Gastroesophageal sphincter (tissue), 3 donors: ENCODE data around the gene GTPBP10.

Experiments
- EP300 ChIP-seq: sonication (generic); formaldehyde crosslinking; IDR thresholded peaks from one replicate; pipeline ENCODE4 v1.6.1; 2017; ENCODE audit warnings: antibody characterized with exemption, mild to moderate bottlenecking
- POLR2A ChIP-seq, 2 donors: fragments of 450-650 bp; IDR thresholded peaks; one replicate each; pipeline ENCODE4 v1.6.1; 2017; ENCODE audit warnings: antibody characterized with exemption in 2 of 2, mild to moderate bottlenecking in 2 of 2, moderate library complexity in 1 of 2
- POLR2AphosphoS5 ChIP-seq: sonication (generic); formaldehyde crosslinking; IDR thresholded peaks from one replicate; pipeline ENCODE4 v1.6.1; 2017; ENCODE audit warnings: antibody characterized with exemption
- TF ChIP-seq, protein P1 (sequence below), 4 experiments: fragments of 200-600 bp in 2 of 4; fragments of 450-650 bp in 2 of 4; sonication (generic) in 1 of 4; IDR thresholded peaks; one replicate each; pipeline ENCODE4 v1.5.1; 2017 to 2019; ENCODE audit warnings: antibody characterized with exemption in 4 of 4, mild to moderate bottlenecking in 2 of 4, moderate library complexity in 2 of 4

GRCh38 chr7:90384433-90384832, 37.9 kb downstream of the GTPBP10 start:
- TF ChIP-seq POLR2A (IDR thresholded peaks at IDR 0.05) (no peak), EP300 (no peak), POLR2AphosphoS5 (no peak)
- TF ChIP-seq, protein P1, sequence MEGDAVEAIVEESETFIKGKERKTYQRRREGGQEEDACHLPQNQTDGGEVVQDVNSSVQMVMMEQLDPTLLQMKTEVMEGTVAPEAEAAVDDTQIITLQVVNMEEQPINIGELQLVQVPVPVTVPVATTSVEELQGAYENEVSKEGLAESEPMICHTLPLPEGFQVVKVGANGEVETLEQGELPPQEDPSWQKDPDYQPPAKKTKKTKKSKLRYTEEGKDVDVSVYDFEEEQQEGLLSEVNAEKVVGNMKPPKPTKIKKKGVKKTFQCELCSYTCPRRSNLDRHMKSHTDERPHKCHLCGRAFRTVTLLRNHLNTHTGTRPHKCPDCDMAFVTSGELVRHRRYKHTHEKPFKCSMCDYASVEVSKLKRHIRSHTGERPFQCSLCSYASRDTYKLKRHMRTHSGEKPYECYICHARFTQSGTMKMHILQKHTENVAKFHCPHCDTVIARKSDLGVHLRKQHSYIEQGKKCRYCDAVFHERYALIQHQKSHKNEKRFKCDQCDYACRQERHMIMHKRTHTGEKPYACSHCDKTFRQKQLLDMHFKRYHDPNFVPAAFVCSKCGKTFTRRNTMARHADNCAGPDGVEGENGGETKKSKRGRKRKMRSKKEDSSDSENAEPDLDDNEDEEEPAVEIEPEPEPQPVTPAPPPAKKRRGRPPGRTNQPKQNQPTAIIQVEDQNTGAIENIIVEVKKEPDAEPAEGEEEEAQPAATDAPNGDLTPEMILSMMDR (IDR thresholded peaks at IDR 0.05): no peak
